ENCODE measurements around the gene PEAR1.

DNA sequence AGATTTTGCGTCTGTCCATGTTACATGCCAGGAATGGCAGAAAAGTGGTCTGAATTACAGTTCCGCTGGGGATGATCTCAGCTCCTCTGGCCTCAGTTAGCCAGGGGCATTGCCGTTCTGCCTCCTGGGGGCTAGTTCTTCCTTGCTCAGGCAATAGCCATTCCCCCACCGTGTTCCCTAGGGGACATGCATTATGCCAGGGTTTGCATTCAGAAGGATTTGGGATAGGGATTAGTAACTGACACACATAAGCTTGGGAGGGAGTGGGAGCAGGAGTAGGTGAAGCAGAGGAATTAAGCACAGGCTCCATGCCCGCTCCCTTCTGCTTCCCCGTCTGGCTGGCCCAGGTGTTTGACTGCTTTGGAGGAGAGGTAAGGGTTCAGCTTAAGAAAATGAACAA is 39.6 kb downstream of the PEAR1 start:
- TF ChIP-seq POLR2A (IDR thresholded peaks at IDR 0.05) (no peak), CTCF (IDR thresholded peaks at IDR 0.05) (no peak)
